Measurements from ENCODE around the gene NDUFAF8. TPM values are rescaled to one million over a fixed set of nuclear protein-coding genes. Genes with fewer than 3 reads are reported as not detected.

The NDUFAF8 gene
- total RNA-seq, 2 donors from 2014 or later, result 22.4 to 58.2 TPM

DNA sequence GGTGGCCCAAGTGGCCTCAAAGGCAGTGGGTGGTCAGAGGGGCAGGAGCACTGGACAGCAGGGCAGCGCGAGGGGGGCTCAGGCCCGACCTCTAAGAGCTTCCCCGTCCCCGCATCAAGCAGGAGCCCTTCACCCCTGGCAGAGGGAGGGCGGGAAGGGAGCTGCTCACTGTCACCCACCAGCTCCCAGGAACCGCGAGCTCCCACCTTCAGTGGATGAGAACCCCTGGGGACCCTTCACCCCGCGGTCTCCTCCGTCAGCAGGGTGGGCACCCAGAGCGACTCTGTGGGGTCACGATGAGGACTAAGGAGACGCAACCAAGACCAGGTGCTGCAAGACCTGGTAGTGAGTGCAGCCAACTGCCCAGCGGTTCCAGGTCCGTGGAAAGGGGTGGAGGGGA lies 30.0 kb upstream of the NDUFAF8 start:
- H3K4me3 ChIP-seq, result no peak overlapping the region
- no peak for TF ChIP-seq CTCF (IDR thresholded peaks at IDR 0.05)
- no peaks in the 10 kb centered on the region for H3K9me3 ChIP-seq
- no peaks in the 10 kb centered on the region for H3K36me3 ChIP-seq
- no peak overlapping the region for H3K9ac ChIP-seq (ENCODE audit: low read depth in 2 of 2, low read length in 2 of 2)
- H3K27ac ChIP-seq, result no peak overlapping the region
- no peak for DNase-seq
- H3K4me1 ChIP-seq, result no peaks in the 10 kb centered on the region
- intact Hi-C loops (cut with DNase I), result no loop called here
- no peaks in the 10 kb centered on the region for H3K27me3 ChIP-seq

GRCh38 chr17:81210466-81210865 lies 28.7 kb upstream of the NDUFAF8 start:
- no peaks in the 10 kb centered on the region for H3K9me3 ChIP-seq
- H3K9ac ChIP-seq (ENCODE audit: low read depth in 2 of 2, low read length in 2 of 2), result no peak overlapping the region
- no peaks in the 10 kb centered on the region for H3K27me3 ChIP-seq
- no peak for DNase-seq
- no peak overlapping the region for H3K27ac ChIP-seq
- intact Hi-C loops (cut with DNase I), result no loop called here
- H3K36me3 ChIP-seq, result no peaks in the 10 kb centered on the region
- no peak for TF ChIP-seq CTCF (IDR thresholded peaks at IDR 0.05)
- H3K4me3 ChIP-seq, result no peak overlapping the region
- no peaks in the 10 kb centered on the region for H3K4me1 ChIP-seq

DNA sequence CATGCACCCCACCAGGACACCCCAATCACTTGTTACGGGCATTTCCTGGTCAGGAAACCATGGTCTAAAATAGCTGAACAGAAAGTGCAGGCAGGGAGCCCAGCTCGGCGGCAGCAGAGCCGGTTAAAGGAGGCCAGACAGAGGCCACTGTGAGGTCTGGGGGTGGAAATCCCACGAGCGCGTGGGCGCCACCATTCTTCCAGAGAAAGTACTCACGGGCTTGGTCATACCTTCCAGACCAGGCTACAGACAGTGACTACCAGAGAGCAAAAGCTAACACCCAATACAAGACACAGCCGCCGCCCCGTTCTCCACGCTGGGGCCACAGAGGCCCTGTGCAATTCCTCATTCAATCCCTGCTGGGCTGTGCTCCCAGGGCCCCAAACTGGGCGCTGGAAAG lies 28.2 kb upstream of the NDUFAF8 start:
- DNase-seq, result no peak
- H3K4me3 ChIP-seq, result no peak overlapping the region
- H3K9me3 ChIP-seq, result no peaks in the 10 kb centered on the region
- H3K9ac ChIP-seq (ENCODE audit: low read depth in 2 of 2, low read length in 2 of 2), result no peak overlapping the region
- no peak overlapping the region for H3K27ac ChIP-seq
- H3K4me1 ChIP-seq, result no peaks in the 10 kb centered on the region
- TF ChIP-seq CTCF (IDR thresholded peaks at IDR 0.05), result no peak
- intact Hi-C loops (cut with DNase I), result no loop called here
- no peaks in the 10 kb centered on the region for H3K36me3 ChIP-seq
- H3K27me3 ChIP-seq, result no peaks in the 10 kb centered on the region

DNA sequence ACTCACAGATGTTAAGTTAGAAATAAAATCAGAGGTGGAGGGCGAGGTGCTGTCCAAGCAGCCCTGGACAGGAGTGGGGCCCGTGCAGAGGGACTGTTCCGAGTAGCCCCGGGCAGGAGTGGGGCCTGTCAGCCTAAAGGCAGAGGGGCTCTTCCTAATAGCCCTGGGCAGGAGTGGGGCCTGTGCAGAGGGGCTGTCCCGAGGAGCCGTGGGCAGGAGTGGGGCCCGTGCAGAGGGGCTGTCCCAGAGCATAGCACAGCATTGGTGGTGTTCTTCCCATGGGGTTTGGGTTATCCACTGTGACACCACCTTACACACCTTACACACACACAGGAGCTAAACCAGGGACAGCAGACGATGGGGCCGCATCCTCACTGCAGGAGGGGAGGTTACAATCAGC lies 26.8 kb upstream of the NDUFAF8 start:
- intact Hi-C loops (cut with DNase I), result no loop called here
- Histone ChIP-seq H3K4me1 (no peaks in the 10 kb centered on the region), H3K4me3 (no peak overlapping the region), H3K9ac (ENCODE audit: low read depth in 2 of 2, low read length in 2 of 2) (no peak overlapping the region), H3K36me3 (no peaks in the 10 kb centered on the region), H3K27ac (no peak overlapping the region), H3K27me3 (no peaks in the 10 kb centered on the region), H3K9me3 (no peaks in the 10 kb centered on the region)
- no peak for TF ChIP-seq CTCF (IDR thresholded peaks at IDR 0.05)
- no peak for DNase-seq

DNA sequence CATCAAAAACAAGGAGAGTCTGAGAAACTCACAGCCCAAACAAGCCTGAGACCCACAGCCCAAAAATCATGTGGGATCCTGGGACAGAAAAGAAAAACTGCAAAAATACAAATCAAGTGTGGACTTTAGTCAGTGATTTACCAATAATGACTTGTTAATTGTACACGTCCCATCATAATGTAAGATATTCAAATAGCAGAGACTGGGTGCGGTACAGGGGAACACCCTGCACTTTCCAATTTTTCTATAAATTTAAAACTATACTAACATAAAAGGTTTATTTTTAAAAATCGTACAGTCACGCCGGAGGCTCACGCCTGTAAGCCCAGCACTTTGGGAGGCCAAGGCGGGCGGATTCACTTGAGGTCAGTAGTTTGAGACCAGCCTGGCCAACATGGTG lies 25.1 kb upstream of the NDUFAF8 start:
- H3K27ac ChIP-seq, result no peak overlapping the region
- no peaks in the 10 kb centered on the region for H3K36me3 ChIP-seq
- no peak overlapping the region for H3K9ac ChIP-seq (ENCODE audit: low read depth in 2 of 2, low read length in 2 of 2)
- no peak for TF ChIP-seq CTCF (IDR thresholded peaks at IDR 0.05)
- no peaks in the 10 kb centered on the region for H3K9me3 ChIP-seq
- no peaks in the 10 kb centered on the region for H3K4me1 ChIP-seq
- intact Hi-C loops (cut with DNase I), result no loop called here
- H3K4me3 ChIP-seq, result no peak overlapping the region
- no peaks in the 10 kb centered on the region for H3K27me3 ChIP-seq
- no peak for DNase-seq

- intact Hi-C loops (cut with DNase I), result no loop called here
- Histone ChIP-seq H3K36me3 (no peaks in the 10 kb centered on the region), H3K9ac (ENCODE audit: low read depth in 2 of 2, low read length in 2 of 2) (no peak overlapping the region), H3K4me3 (no peak overlapping the region), H3K9me3 (no peaks in the 10 kb centered on the region), H3K27me3 (no peaks in the 10 kb centered on the region), H3K4me1 (peaks cover 9% of the 10 kb centered on the region), H3K27ac (no peak overlapping the region)
- no peak for TF ChIP-seq CTCF (IDR thresholded peaks at IDR 0.05)
- no peak for DNase-seq
These were observed 21.6 kb upstream of the NDUFAF8 start for GRCh38 chr17:81217491-81217890.
